Right atrium auricular region (tissue), 2 donors: ENCODE results near the gene CSNK1D. TPM values are rescaled to one million over a fixed set of nuclear protein-coding genes. Genes with fewer than 3 reads are reported as not detected.

Source experiments
- DNase-seq: peaks from one replicate; pipeline ENCODE4 v3.0.0-alpha.2; 2019; ENCODE audit warnings: low spot score
- H3K27ac ChIP-seq, 2 donors: fragments of 200-600 bp; sonication (generic); 1 replicate in 1 of 2; 2 replicates in 1 of 2; pipeline ENCODE4 v1.5.1; 2016 to 2019
- H3K27me3 ChIP-seq, 2 donors: fragments of 200-600 bp; sonication (generic); one replicate each; pipeline versions ENCODE4 v1.5.1 to v1.6.0; 2017 to 2019
- H3K36me3 ChIP-seq: fragments of 200-600 bp; sonication (generic); one replicate; pipeline ENCODE4 v1.5.1; 2016
- H3K4me1 ChIP-seq, 2 donors: fragments of 200-600 bp; sonication (generic); one replicate each; pipeline versions ENCODE4 v1.5.1 to v1.6.0; 2017 to 2019
- H3K4me3 ChIP-seq, 2 donors: fragments of 200-600 bp; sonication (generic); 1 replicate in 1 of 2; 2 replicates in 1 of 2; pipeline ENCODE4 v1.5.1; 2017 to 2019; ENCODE audit warnings: mild to moderate bottlenecking in 1 of 2, moderate library complexity in 1 of 2
- H3K9me3 ChIP-seq, 2 donors: fragments of 200-600 bp; sonication (generic); one replicate each; pipeline ENCODE4 v1.5.1; 2019
- total RNA-seq, 2 donors: library from RNA; depleted of rRNA; stranded (reverse); fragments of >200 nt; gene quantifications; one replicate each; pipeline ENCODE4 v1.1.0, GENCODE V29; 2016
- TF ChIP-seq, protein P1 (sequence below), 2 donors: fragments of 200-600 bp; sonication (generic); IDR thresholded peaks; one replicate each; pipeline ENCODE4 v1.5.1; 2019; ENCODE audit warnings: antibody characterized with exemption in 2 of 2

CSNK1D gene
- total RNA-seq, 2 donors from 2014 or later, result 31.3 to 32.9 TPM

- H3K4me3 ChIP-seq, result no peak overlapping the region
- H3K36me3 ChIP-seq, result no peaks in the 10 kb centered on the region
- no peak for DNase-seq
- no peak overlapping the region for H3K27ac ChIP-seq
- H3K9me3 ChIP-seq, result no peaks in the 10 kb centered on the region
- no peaks in the 10 kb centered on the region for H3K27me3 ChIP-seq
- TF ChIP-seq, protein P1, sequence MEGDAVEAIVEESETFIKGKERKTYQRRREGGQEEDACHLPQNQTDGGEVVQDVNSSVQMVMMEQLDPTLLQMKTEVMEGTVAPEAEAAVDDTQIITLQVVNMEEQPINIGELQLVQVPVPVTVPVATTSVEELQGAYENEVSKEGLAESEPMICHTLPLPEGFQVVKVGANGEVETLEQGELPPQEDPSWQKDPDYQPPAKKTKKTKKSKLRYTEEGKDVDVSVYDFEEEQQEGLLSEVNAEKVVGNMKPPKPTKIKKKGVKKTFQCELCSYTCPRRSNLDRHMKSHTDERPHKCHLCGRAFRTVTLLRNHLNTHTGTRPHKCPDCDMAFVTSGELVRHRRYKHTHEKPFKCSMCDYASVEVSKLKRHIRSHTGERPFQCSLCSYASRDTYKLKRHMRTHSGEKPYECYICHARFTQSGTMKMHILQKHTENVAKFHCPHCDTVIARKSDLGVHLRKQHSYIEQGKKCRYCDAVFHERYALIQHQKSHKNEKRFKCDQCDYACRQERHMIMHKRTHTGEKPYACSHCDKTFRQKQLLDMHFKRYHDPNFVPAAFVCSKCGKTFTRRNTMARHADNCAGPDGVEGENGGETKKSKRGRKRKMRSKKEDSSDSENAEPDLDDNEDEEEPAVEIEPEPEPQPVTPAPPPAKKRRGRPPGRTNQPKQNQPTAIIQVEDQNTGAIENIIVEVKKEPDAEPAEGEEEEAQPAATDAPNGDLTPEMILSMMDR (IDR thresholded peaks at IDR 0.05), result no peak
- H3K4me1 ChIP-seq, result peaks cover 0 to 6% of the 10 kb centered on the region in 2 donors
These were observed 31.6 kb upstream of the CSNK1D start for GRCh38 chr17:82304826-82305726.

GRCh38 chr17:82303944-82304808 is 30.7 kb upstream of the CSNK1D start:
- TF ChIP-seq, protein P1 (IDR thresholded peaks at IDR 0.05), result no peak
- no peak overlapping the region for H3K27ac ChIP-seq
- no peaks in the 10 kb centered on the region for H3K9me3 ChIP-seq
- H3K36me3 ChIP-seq, result no peaks in the 10 kb centered on the region
- H3K27me3 ChIP-seq, result no peaks in the 10 kb centered on the region
- peaks cover 0 to 6% of the 10 kb centered on the region in 2 donors for H3K4me1 ChIP-seq
- H3K4me3 ChIP-seq, result no peak overlapping the region
- DNase-seq, result no peak

- H3K9me3 ChIP-seq, result no peaks in the 10 kb centered on the region
- H3K36me3 ChIP-seq, result no peaks in the 10 kb centered on the region
- no peaks in the 10 kb centered on the region for H3K27me3 ChIP-seq
- no peak overlapping the region for H3K4me3 ChIP-seq
- peaks cover 0 to 14% of the 10 kb centered on the region in 2 donors for H3K4me1 ChIP-seq
- DNase-seq, result no peak
- TF ChIP-seq, protein P1 (IDR thresholded peaks at IDR 0.05), result no peak
- no peak overlapping the region for H3K27ac ChIP-seq
These were observed 29.8 kb upstream of the CSNK1D start for GRCh38 chr17:82302991-82303943.

DNA sequence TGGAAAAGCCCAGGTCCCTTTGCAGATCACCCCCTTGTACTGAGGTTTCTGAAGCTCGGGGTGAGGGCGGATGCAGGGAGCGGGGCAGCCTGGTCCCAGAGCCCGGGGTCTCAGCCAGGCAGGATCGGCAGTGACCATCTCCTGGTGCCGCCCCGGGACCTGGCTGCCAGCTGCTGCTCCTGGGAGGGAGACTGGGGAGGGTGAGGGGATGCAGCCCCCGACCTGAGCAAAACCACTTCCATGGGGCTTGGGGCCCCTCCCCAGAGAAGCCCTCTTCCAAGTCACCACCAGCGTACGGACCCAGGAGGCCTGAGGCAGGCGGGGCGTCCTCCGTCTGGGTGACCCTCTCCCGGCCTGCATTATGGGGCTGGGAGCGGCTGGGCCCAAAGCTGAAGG is 29.1 kb upstream of the CSNK1D start:
- Histone ChIP-seq H3K9me3 (no peaks in the 10 kb centered on the region), H3K4me1 (peaks cover 0 to 21% of the 10 kb centered on the region in 2 donors), H3K27me3 (no peaks in the 10 kb centered on the region), H3K4me3 (no peak overlapping the region), H3K27ac (no peak overlapping the region), H3K36me3 (no peaks in the 10 kb centered on the region)
- no peak for DNase-seq
- TF ChIP-seq, protein P1 (IDR thresholded peaks at IDR 0.05), result no peak

- Histone ChIP-seq H3K27me3 (no peaks in the 10 kb centered on the region), H3K9me3 (no peaks in the 10 kb centered on the region), H3K4me3 (no peak overlapping the region), H3K36me3 (no peaks in the 10 kb centered on the region), H3K4me1 (peaks cover 0 to 26% of the 10 kb centered on the region in 2 donors), H3K27ac (no peak overlapping the region)
- TF ChIP-seq, protein P1 (IDR thresholded peaks at IDR 0.05), result no peak
- DNase-seq, result no peak
These were observed 28.5 kb upstream of the CSNK1D start for GRCh38 chr17:82301916-82302567.
